ENCODE results near the gene DMPK. TPM values are rescaled to one million over a fixed set of nuclear protein-coding genes. Genes with fewer than 3 reads are reported as not detected.
A peak's percentile ranks its signal among the peaks of the same experiment; 100 is the strongest.

The DMPK gene
- total and polyA plus RNA-seq, 2 of the 4 experiments (the other 2 are of a cell fraction), result 7.9 to 50.7 TPM

DNA sequence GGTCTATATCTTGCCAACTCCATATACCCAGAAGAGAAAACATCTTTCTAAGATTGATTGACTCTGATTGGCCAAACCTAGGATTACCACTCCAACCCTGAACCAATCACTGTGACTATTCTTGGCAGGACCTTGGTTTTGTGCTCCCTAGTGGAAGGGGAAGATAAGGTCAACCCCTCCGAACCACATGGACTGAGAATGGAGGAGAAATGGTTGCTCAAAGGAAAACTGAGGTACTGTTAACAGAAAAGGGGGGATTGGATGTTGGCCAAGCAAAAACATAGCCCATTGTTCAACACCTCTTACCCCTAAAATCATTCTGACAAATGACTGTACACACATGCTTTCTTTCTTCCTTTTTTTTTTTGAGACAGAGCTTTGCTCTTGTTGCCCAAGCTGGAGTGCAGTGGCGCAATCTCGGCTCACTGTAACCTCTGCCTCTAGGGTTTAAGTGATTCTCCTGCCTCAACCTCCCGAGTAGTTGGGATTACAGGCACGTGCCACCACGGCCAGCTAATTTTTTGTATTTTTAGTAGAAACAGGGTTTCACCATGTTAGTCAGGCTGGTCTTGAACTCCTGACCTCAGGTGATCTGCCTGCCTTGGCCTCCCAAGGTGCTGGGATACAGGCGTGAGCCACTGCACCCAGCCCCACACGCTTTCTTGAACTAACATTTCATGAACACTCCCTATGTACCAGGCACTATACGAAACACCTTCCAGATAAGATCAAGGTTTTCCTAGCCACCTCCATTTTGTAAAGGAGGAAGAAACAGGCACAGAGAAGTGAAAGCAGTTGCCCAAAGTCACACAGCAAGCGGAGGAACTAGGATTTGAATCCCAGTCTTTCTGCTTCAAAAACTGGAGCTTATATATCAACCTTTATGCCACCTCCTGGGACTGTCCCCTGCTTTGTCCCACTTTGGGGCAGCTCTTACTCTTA is 42.5 kb downstream of the DMPK start:
- in situ Hi-C loops (cut with MboI; ENCODE audit: low sequenced_read_pairs) (no loop called here), intact Hi-C loops (cut with micrococcal nuclease) (no loop called here), dilution Hi-C loops (cut with HindIII; ENCODE audit: low sequenced_read_pairs, unreplicated experiment) (no loop called here)
- no peak overlapping the region for H3K56ac ChIP-seq (ENCODE audit: extremely low read depth, insufficient read depth, low read length)
- H2AK5ac ChIP-seq (ENCODE audit: low read depth, low read length), result no peak overlapping the region
- H3K4ac ChIP-seq (ENCODE audit: low read depth, low read length), result no peak overlapping the region
- H4K5ac ChIP-seq (ENCODE audit: low read depth, low read length), result no peak overlapping the region
- no peak overlapping the region for H2BK15ac ChIP-seq (ENCODE audit: low read depth, low read length)
- H2BK20ac ChIP-seq (ENCODE audit: low read depth, low read length), result no peak overlapping the region
- no peaks in the 10 kb centered on the region for H3K4me1 ChIP-seq (ENCODE audit: control insufficient read depth, insufficient read depth, low read length)
- ATAC-seq (ENCODE audit: low read depth) (no peak), DNase-seq (no peak)
- H3K36me3 ChIP-seq (ENCODE audit: control insufficient read depth, insufficient read depth, low read length), result no peaks in the 10 kb centered on the region
- H3K23ac ChIP-seq (ENCODE audit: low read depth, low read length), result no peak overlapping the region
- no peaks in the 10 kb centered on the region for H3K9me1 ChIP-seq (ENCODE audit: insufficient read depth, low read length)
- H3K9me3 ChIP-seq (ENCODE audit: control insufficient read depth, insufficient read depth, low read length), result no peaks in the 10 kb centered on the region
- no peak overlapping the region for H2BK120ac ChIP-seq (ENCODE audit: low read depth, low read length)
- no peak overlapping the region for H3K9ac ChIP-seq (ENCODE audit: low read depth, low read length)
- H3K4me3 ChIP-seq (ENCODE audit: insufficient read depth, low read depth, low read length), result no peak overlapping the region
- H2BK5ac ChIP-seq (ENCODE audit: low read depth, low read length, poor library complexity, severe bottlenecking), result no peak overlapping the region
- H3K18ac ChIP-seq (ENCODE audit: low read depth, low read length), result no peak overlapping the region
- H3K27me3 ChIP-seq (ENCODE audit: control insufficient read depth, insufficient read depth, low read length), result peaks cover 9% of the 10 kb centered on the region
- no peaks in the 10 kb centered on the region for H4K20me1 ChIP-seq (ENCODE audit: insufficient read depth, low read length)
- no peak overlapping the region for H3K27ac ChIP-seq (ENCODE audit: insufficient read depth, low read length)
- no peak overlapping the region for H4K8ac ChIP-seq (ENCODE audit: low read depth in 2 of 2, low read length in 2 of 2)
- 100% methylated on average over 2 of the region's 10 CpGs; no CpG with 5 or more reads in 1 of the 2 experiments for WGBS, 2 experiments (ENCODE audit: extremely low coverage in 2 of 2, insufficient read length in 1 of 2)
- ChIA-PET POLR2A (ENCODE audit: unreplicated experiment) (no interaction called here), CTCF (no interaction called here)
- BruUV-seq (replicated peaks), result no TSS peak
- TF ChIP-seq, protein P1, sequence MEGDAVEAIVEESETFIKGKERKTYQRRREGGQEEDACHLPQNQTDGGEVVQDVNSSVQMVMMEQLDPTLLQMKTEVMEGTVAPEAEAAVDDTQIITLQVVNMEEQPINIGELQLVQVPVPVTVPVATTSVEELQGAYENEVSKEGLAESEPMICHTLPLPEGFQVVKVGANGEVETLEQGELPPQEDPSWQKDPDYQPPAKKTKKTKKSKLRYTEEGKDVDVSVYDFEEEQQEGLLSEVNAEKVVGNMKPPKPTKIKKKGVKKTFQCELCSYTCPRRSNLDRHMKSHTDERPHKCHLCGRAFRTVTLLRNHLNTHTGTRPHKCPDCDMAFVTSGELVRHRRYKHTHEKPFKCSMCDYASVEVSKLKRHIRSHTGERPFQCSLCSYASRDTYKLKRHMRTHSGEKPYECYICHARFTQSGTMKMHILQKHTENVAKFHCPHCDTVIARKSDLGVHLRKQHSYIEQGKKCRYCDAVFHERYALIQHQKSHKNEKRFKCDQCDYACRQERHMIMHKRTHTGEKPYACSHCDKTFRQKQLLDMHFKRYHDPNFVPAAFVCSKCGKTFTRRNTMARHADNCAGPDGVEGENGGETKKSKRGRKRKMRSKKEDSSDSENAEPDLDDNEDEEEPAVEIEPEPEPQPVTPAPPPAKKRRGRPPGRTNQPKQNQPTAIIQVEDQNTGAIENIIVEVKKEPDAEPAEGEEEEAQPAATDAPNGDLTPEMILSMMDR (conservative IDR thresholded peaks at IDR 0.05; ENCODE audit: low read depth, low read length), result no peak
- 0 out of 2 replicates have a peak, but pooled peaks have one; percentile 7 for TF ChIP-seq CEBPB (IDR thresholded peaks at IDR 0.05; ENCODE audit: low read depth, low read length)
- no peak overlapping the region for H3K4me2 ChIP-seq (ENCODE audit: low read depth, low read length)
- no peak overlapping the region for H3K14ac ChIP-seq (replicated peaks; ENCODE audit: low read depth, low read length)
- H2AFZ ChIP-seq (replicated peaks; ENCODE audit: low read length, poor library complexity), result peak overlapping the region; percentile 13
- H4K91ac ChIP-seq (ENCODE audit: insufficient read depth, low read depth, low read length), result no peak overlapping the region
- no peaks in the 10 kb centered on the region for H3K79me1 ChIP-seq (ENCODE audit: low read depth in 1 of 2, low read length in 2 of 2)
- H2AK9ac ChIP-seq (replicated peaks; ENCODE audit: low read depth, low read length, poor library complexity), result no peak overlapping the region
